GM21737 (cell line): ENCODE data around the gene CDC37L1.
"Not testable (repeated sequence)": the region's sequence is repeated elsewhere in the genome, so short reads cannot be mapped to it uniquely, and the experiment has no call there.

Source experiments
- ATAC-seq: cut with Tn5 transposase; IDR thresholded peaks from one replicate; pipeline ENCODE4 v1.9.1; 2021; ENCODE audit warnings: mild to moderate bottlenecking, moderate library complexity; ENCODE audit not compliant: unreplicated experiment

CDC37L1 gene

GRCh38 chr9:4679268-4680172 lies at the start of gene CDC37L1:
Gene CDC37L1 (plus strand): TSS chr9:4679569. CDS start chr9:4679768, 199 bp downstream.
- ATAC-seq: peak; percentile 96

- no peak for ATAC-seq
These were observed 48.5 kb upstream of the CDC37L1 start for GRCh38 chr9:4630836-4631235.

- no peak for ATAC-seq
These were observed 40.4 kb upstream of the CDC37L1 start for GRCh38 chr9:4638968-4639367.

DNA sequence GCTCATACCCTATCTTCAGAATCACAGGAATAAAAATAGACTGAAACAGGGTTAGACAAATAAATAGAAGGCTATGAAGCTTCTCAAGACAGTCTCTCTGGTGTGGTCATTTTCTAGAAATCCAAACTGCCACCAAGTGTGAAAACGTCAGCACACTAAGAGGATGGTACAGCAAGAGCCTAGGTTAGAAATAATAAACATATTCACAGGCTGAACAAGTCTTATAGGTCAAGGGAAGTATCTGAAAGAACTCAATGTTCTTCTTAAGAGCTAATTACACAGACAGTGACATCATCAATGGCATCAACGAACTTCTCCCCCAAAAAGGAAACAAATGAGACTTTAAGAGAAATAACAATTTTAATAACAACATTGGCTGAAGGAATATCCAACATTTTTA lies 39.9 kb upstream of the CDC37L1 start:
- ATAC-seq: no peak

DNA sequence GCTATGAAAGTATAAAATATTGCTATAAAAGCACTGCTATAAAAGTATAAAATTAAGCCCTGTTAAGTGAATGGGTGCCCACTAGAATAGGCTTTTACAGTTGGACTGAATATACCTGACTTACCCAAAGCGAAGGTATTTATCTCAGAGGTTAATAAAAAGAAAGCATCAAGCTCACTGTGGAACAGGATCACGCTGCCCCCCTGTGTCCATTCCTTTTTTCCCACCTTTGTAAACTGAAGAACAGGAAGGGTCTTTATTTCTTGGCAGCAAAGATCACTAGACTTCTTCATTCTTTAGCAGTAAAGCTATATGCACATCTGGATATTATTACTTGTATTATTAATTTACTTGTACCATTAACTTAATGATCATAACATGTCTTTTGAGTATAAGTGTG lies 39.3 kb upstream of the CDC37L1 start:
- no peak for ATAC-seq

DNA sequence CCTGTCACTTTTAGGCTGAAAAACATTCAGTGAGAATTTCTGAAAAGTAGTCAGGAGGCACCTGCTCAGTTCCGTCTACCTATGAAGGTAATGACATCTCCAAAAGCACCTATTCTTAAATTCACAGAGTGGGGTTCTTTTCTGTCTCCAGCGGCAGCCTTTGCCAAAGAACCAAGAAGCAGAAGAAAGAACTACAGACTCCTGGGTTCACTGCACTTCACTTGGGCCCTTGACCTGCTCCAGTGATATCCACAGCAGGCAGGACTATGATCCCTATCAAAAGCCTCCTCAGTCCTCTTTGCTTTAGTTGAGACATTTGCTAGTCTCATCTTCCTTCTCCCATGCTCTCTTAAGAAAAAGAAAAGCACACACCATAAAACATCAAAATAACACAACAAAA lies 37.0 kb upstream of the CDC37L1 start:
- ATAC-seq: no peak

- no peak for ATAC-seq
These were observed 25.3 kb upstream of the CDC37L1 start for GRCh38 chr9:4654084-4654483.

DNA sequence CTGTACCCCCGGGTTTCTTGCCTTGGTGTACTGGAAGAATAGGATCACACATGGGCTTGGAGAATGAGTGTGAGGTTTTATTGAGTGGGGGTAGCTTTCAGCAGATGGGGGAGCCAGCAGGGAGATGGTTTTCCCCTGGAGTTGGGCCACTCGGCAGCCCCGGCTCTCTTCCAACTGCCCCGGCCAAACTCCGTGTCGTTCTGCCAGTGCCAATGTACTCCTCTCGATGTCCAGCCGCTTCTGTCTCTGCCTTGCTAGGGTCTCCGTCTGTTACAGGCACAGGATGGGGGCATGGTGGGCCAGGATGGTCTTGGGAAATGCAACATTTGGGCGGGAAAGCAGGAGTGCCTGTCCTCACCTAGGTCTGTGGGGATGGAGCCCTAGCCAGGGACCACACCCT lies 24.8 kb upstream of the CDC37L1 start:
- no peak for ATAC-seq

- ATAC-seq: not testable (repeated sequence)
These were observed 23.2 kb upstream of the CDC37L1 start for GRCh38 chr9:4656196-4656595.

DNA sequence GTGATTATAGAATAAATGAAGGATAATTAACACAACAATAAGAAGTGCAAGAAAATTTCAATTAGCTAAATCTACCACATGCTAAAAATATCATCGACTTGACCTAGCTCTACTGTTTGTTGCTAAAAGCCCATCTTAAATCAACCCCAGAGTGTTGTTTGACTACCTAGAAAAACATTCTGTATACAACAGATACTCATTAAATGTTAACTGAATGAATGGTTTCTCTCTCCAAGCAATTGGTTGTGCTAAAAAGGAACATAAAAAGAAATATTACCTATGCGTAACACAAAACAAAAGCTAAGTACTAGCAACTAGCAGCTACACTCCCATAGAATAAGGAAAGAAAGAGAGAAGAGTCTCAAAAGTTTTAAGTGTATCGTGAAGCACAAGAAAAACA lies 22.7 kb upstream of the CDC37L1 start:
- no peak for ATAC-seq

GRCh38 chr9:4657426-4658159 lies 21.8 kb upstream of the CDC37L1 start:
- ATAC-seq: no peak

- ATAC-seq: not testable (repeated sequence)
These were observed 18.7 kb upstream of the CDC37L1 start for GRCh38 chr9:4660665-4661064.

DNA sequence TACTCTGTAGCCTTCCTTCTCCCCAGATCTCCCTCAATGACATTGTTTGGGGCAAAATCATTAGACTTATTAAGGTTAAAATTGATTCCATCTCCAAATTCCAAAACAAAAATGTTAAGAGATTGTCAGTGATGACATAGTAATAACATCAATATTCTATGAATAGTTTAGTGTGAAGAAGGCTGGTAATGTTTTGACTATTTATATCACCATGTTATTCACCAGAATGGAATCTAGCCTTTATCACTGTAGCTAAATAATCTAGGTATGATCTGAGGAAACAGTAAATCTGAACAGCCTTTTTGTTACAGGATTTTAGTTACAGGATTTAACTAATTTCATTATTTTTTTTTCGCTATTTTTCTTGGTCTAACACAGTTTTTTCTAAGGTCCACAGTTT lies 18.2 kb upstream of the CDC37L1 start:
- ATAC-seq: no peak

- ATAC-seq: no peak
These were observed 17.8 kb upstream of the CDC37L1 start for GRCh38 chr9:4661611-4662010.

DNA sequence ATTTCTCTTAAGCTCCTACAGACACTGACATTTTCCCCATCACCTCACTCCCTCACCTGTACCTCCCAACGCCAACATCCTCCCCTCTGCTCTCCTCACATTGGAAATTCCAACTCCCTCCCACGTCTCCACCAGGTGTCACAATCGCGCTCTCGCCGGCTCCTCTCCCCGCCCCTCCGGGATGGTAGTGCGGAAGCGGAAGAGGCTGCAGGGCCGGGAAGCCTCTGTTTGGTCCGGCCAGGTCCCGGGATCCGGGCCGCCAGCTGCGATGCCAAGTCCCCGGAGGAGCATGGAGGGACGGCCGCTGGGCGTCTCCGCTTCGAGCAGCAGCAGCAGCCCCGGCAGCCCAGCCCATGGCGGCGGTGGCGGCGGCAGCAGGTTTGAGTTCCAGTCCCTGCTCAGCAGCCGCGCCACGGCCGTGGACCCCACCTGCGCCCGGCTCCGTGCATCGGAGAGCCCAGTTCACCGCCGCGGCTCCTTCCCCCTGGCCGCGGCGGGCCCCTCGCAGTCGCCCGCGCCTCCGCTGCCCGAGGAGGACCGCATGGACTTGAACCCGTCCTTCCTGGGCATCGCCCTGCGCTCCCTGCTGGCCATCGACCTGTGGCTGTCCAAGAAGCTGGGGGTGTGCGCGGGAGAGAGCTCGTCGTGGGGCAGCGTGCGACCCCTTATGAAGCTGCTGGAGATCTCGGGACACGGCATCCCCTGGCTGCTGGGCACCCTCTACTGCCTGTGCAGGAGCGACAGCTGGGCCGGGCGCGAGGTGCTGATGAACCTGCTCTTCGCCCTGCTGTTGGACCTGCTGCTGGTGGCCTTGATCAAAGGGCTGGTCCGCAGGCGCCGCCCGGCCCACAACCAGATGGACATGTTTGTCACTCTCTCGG lies 17.0 kb upstream of the CDC37L1 start, which contains the start of gene PLPP6:
PLPP6 (plus strand) TSS at position 187 of the 881 bp plus-strand sequence; CDS start at position 269, 82 bp downstream.
- peak; percentile 88 for ATAC-seq

DNA sequence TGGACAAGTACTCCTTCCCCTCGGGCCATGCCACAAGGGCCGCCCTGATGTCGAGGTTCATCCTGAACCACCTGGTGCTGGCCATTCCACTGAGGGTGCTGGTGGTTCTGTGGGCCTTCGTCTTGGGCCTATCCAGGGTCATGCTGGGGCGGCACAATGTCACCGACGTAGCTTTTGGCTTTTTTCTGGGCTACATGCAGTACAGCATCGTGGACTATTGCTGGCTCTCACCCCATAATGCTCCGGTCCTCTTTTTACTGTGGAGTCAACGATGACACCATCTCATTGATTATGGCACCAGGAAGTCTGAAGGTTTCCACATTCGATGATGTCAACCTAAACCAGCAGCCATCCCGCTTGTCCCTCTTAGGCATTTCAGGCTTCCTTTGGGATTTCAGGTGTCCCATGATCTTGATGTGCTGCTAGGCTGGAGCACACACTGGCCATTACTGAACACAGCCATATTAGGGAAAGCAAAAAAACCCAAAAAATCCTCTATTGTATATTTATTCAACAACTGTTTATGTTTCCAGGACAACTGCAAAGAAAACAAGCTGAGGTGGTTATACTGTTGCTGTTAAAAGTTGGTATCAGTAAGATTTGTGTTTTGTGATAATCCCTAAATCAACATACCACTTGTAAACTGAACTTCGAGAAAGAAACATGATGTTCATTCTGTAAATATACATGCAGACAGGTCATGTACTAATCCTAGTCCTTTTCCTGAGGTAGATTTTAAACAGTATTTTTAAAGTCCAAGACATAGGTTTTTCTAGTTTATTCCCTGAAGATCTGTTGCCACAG lies 16.2 kb upstream of the CDC37L1 start:
- no peak for ATAC-seq

DNA sequence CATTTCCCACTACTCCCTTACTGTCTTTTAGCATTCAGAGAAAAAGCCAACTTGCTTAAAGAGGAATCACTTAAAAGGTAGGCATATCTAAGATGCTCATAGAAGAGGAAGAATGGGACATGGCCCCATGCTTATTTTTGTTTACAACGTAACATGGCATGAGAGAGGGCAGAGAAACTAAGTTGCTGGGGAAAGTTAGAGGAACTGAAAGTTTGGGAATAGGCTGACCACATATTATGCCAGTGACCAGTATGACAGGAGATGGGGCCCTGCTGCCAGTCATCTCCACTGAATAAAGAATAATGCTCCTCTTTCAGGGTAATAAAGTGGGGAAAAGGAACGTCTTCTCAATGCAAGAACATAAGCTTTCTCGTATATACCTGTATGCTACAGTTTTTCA lies 15.4 kb upstream of the CDC37L1 start:
- no peak for ATAC-seq

GRCh38 chr9:4665357-4665756 lies 14.0 kb upstream of the CDC37L1 start:
- no peak for ATAC-seq

DNA sequence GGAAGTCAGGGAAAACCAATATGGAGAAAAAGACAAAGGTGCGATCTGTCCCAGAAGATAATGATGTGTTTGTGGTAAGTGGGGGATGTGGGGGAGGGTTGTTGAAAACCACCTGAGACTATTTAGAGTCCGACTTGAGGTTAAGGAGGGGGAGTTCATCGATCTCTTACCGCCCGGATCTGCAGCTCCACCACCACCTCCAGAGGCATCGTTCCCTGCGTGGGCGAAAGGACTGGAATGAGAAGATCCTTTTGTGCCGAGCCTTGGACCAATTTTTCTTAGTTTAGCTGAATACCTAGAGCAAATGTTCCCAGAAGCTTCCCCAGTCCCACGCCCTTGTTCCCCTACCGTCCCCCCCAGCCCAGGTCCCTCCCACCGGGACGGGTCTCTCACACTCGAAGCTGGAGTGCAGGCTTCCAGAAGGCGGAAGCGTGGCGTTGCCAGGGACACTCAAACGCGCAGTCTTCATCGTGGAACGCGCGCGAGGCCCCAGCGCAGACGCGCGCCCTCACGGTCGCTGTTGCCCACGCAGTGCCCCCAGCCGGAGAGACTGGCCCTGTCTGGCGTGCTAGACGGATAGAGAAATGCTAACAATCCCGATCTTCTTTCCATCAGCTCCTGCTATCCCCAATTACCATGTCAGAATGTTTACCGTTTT lies 13.2 kb upstream of the CDC37L1 start, which contains the start of gene SPATA6L:
SPATA6L (minus strand) TSS at position 439 of the 658 bp plus-strand sequence; CDS start at position 209, 230 bp downstream.
- no peak for ATAC-seq
